Tongue (tissue), 2 donors: ENCODE results near the gene GJB4. TPM values are rescaled to one million over a fixed set of nuclear protein-coding genes. Genes with fewer than 3 reads are reported as not detected.
"Not testable (repeated sequence)": the region's sequence is repeated elsewhere in the genome, so short reads cannot be mapped to it uniquely, and the experiment has no call there.

Source experiments
- DNase-seq: peaks from one replicate; pipeline ENCODE4 v3.0.0-alpha.2; 2015
- total RNA-seq: library from RNA; depleted of rRNA; stranded (reverse); fragments of >200 nt; gene quantifications from one replicate; pipeline ENCODE4 v1.2.3, GENCODE V29; 2014

Gene GJB4
- total RNA-seq, 1 donor from 2014 or later = 0.31 TPM

DNA sequence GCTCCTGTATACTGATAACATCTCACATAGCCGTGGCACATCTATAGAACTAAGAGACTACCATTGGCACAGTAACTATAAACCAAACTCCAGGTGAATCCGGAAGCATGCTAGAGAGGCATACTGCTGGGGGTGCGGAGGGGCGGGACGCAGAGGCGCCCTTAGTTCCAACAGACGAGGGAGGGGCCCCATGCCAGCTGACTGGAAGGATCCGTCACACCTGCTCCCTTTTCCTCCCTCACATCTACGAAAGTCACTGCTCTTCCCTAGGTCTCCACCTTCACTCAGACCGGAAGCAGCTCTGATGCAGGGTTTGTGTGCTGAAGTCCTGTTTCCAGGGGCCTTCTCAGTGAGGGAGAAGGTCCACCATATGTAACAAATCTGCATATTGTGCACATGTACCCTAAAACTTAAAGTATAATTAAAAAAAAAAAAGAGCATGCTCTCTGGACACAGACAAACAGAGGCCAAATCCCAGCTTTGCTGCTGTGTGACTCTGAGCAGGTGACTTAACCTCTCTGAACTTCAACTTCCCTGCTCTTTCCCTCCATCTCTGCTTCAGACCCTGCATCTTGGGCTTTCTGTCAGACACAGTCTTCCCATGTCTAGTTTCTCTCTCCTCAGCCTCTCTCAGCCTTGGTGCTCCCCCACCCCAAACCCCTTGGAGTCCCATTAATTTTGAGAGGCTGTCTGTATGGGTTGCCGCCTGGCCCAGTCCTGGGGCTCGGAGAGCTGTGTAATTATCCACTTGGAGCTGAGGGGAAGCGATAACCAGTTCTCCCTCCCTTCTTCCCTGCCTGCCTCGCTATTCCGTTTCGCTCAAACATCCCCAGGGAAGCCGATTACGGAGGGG is 12.5 kb upstream of the GJB4 start:
- no peak for DNase-seq

DNA sequence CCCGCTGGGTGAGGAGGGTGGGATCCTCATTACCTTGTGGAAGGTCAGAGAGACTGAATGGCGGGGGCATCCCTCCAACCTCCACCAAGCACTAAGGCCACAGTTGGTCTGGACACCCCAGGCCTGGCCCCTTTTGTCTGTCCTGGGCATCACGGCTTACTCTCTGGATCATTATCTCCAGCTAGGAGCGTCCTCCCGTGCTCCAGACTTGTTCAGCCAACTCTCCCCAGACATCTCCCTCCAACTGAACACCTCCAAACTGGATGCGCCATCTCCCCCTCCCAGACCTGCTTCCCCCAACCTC is 11.9 kb upstream of the GJB4 start:
- no peak for DNase-seq

DNA sequence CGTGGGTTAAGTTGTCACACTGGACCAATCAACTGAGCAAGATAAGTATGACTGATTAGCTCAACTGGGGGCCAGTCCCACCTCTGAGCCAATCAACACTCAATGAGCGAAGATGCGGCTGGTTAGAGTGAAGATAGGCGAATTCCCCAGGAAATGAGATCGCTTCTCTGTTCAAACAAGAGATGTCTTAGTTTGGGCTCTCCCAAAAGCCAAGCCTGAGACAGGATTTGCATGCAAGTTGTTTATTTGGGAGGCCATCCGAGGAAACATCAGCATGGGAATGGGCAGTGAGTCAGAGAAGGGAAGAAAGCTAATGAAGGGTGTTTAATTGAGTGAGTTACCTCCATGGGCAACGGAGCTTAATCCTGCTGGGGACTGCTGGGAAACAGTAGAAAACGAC is 9.5 kb upstream of the GJB4 start:
- no peak for DNase-seq

- DNase-seq = no peak
Measured at GRCh38 chr1:34750610-34751009, 8.9 kb upstream of the GJB4 start.

GRCh38 chr1:34753163-34753562 is 6.4 kb upstream of the GJB4 start:
- DNase-seq = no peak

DNA sequence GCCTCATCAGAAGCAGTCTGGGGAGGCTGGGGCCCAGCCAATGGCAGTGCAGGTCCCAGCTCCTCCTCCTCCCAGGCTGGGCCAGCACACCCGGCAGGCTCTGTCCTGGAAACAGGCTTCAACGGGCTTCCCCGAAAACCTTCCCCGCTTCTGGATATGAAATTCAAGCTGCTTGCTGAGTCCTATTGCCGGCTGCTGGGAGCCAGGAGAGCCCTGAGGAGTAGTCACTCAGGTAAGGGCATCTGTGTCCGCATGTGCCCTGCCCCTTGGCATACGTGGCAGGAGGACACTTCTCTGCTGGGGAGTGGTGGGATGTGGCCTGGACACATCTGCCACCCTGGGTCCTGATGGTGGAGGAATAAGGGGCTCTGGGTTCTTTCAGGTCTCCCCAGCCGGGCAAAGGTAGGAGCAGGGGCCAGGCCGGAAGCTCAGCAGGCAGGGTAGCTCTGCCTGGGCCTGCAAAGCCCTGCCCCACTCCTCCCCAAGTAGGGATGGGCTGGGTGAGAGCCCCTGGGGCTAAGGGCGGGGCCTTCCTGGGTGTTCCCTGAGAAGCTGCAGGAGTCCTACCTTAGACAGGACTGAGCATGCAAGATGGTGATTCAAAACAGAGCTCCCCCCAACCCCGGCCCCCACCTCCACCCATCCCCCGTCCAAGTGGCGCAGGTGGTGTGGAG is 4.4 kb upstream of the GJB4 start, which contains the start of gene GJB5:
GJB5 (plus strand) TSS at position 84 of the 674 bp plus-strand sequence. CDS start 2,284 bp downstream, outside the sequence.
- DNase-seq = peak; percentile 64

- DNase-seq = no peak
Measured at GRCh38 chr1:34755961-34756360, 3.6 kb upstream of the GJB4 start.

- no peak for DNase-seq
Measured at GRCh38 chr1:34757386-34757785, 2.2 kb upstream of the GJB4 start.

- no peak for DNase-seq
Measured at GRCh38 chr1:34758751-34759150, 789 bp upstream of the GJB4 start.

- no peak for DNase-seq
Measured at GRCh38 chr1:34761176-34761761, 1.7 kb downstream of the GJB4 start.

DNA sequence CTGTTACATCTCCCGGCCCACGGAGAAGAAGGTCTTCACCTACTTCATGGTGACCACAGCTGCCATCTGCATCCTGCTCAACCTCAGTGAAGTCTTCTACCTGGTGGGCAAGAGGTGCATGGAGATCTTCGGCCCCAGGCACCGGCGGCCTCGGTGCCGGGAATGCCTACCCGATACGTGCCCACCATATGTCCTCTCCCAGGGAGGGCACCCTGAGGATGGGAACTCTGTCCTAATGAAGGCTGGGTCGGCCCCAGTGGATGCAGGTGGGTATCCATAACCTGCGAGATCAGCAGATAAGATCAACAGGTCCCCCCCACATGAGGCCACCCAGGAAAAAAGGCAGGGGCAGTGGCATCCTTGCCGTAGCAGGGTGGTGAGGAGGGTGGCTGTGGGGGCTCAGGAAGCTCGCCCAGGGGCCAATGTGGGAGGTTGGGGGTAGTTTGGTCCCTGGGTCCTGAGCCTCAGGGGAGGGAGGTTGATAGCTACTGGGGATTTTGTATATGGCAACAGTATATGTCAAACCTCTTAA is 2.3 kb downstream of the GJB4 start:
- DNase-seq = no peak

DNA sequence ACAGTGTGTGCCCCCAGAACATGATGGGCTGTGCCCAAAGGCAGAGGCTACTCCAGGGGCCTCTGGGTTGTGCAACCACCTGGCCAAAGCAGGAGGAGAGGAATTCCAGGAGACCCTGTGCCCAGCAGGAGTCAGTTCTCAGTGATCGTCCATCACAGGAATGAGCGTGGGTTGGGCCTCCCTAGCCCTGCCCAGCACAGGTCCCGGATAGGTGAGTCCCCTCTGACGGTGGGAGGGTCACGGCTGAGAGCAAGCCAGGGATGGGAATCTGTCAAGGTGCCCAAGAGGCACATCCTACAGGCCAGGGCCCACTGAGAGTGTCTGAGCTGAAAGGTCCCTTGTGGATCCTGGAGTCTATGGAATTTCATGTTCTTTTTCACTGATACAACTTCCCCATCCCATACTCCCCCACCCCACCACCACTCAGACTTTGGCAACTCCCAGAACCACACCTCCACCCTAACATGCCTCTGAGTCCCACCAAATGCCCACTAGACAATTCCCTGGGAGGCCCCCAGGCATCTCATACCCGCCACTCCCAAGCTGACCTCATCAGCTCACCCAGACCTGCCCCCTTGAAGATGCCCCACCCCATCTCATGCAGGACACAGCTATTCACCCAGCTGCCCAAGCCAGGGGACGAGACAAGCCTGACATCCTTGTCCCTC is 3.1 kb downstream of the GJB4 start:
- no peak for DNase-seq

- DNase-seq = no peak
Measured at GRCh38 chr1:34763142-34763781, 3.7 kb downstream of the GJB4 start.

DNA sequence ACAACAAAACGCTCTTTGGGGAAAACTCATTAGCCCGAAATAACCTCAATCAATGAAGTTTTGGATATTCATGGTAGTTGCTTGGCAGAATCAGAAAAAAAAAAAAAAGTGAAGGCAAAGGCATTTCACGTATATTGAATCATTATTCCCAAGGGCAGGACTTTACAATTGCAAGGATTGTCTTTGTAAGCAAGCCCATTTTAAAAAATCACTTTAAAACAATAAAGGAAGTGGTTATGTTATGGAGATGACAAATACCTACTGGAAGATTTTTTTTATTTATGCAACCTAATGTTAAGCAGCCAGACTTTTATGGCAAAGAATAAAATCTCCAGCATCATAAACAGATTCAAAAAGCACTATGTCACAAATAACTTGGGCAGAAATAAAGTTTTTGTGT is 9.3 kb downstream of the GJB4 start:
- no peak for DNase-seq

DNA sequence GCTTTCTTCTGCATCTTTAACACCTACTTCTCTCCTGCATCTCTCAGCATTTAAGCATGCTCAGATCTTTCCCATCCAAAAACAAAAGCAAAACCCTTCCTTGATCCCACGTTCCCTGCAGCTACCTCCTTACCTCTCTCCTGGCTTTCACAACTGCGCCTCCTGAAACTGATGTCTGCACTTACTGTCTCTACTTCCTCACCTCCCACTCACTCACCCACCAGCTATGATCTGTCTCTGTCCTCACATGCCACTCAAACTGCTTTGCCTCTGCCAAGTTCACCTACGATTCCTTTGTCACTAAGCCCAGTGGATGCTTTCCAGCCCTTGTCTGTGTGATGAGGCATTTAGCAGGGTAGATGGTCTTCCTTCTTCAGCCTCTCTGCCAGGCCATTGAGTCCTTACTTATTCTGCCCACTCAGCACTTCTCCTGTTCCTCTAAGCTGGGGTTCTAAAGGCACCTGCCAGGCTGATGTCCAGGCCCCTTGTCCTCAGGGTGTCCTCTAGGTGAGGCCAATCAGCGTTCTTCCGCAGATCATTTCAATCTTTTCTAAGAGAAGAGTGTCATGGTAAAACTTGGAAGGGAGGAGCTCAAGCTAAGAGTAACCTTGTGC is 11.5 kb downstream of the GJB4 start:
- DNase-seq = no peak

- no peak for DNase-seq
Measured at GRCh38 chr1:34771573-34772371, 12.2 kb downstream of the GJB4 start.

DNA sequence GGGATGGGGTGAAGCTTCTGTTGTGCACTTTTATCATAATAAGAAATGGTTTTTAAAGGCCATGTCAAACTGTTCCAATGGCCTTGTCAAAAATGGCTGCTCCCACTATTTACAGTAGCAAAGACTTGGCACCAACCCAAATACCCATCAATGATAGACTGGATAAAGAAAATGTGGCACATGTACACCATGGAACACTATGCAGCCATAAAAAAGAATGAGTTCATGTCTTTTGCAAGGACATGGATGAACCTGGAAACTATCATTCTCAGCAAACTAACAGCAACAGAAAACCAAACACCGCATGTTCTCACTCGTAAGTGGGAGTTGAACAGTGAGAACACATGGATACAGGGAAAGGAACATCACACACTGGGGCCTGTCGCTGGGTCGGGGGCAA is 13.6 kb downstream of the GJB4 start:
- DNase-seq = not testable (repeated sequence)

GRCh38 chr1:34774957-34775356 is 15.4 kb downstream of the GJB4 start:
- no peak for DNase-seq

DNA sequence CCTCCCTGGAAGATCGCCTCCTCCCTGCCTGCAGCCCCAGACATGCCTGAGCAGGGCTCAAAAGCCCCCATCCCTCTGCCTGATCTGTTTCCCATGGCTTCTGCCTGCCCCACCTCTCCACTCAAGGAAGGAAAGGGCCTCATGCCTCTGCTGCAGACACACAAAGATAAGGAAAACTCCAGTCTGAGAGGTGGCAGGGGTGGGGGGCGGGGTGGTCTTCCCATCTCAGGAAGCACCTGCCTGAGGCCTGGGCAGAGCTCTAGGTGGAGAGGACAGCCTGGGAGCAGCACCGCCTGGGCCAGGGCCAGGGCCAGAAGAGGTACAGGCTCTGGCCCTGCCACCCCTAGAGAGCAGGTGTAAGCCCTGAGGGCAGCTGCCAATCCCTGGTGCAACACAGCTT is 17.4 kb downstream of the GJB4 start:
- no peak for DNase-seq

GRCh38 chr1:34777519-34778321 is 18.2 kb downstream of the GJB4 start:
- DNase-seq = no peak
